SK-N-SH (cell line): ENCODE measurements around the gene LYPD8. TPM values are rescaled to one million over a fixed set of nuclear protein-coding genes. Genes with fewer than 3 reads are reported as not detected.

Experiments used
- CTCF ChIA-PET: fragments of 300-600, 350-600 bp; formaldehyde crosslinking; extraction: SDS; loops from one replicate; lab custom pipeline; 2021; lab: Yijun Ruan, JAX
- POLR2A ChIA-PET: fragments of 350-600 bp; sonication (Branson Sonifier 250); formaldehyde crosslinking; extraction: SDS; loops from one replicate; lab custom pipeline; 2020; ENCODE audit warnings: antibody characterized with exemption, inconsistent platforms; lab: Yijun Ruan, JAX
- DNase-seq: peaks from one replicate; pipeline ENCODE4 v3.0.0; 2012
- H2AFZ ChIP-seq: fragments of 200-600 bp; sonication (generic); 2 replicates; pipeline ENCODE4 v1.8.1; 2016; ENCODE audit warnings: antibody characterized with exemption, mild to moderate bottlenecking, low read depth
- H3F3A ChIP-seq: fragments of 200-600 bp; sonication (generic); replicated peaks from 2 replicates; pipeline ENCODE3; 2016; ENCODE audit warnings: antibody characterized with exemption, mild to moderate bottlenecking; ENCODE audit not compliant: insufficient read depth
- H3K27ac ChIP-seq, 2 experiments: fragments of 200-500 bp in 1 of 2; fragments of 200-600 bp in 1 of 2; sonication (Bioruptor generic) in 1 of 2; sonication (generic), shearing (Covaris generic) in 1 of 2; 2 replicates each; pipeline versions ENCODE4 v1.5.1 to v1.6.1; 2014 to 2016; ENCODE audit warnings: low read depth in 2 of 2, inconsistent platforms in 1 of 2, low read length in 1 of 2, mild to moderate bottlenecking in 1 of 2, mixed read lengths in 1 of 2
- H3K27me3 ChIP-seq: fragments of 200-600 bp; sonication (generic), shearing (Covaris generic); 2 replicates; pipeline ENCODE4 v1.6.1; 2016; ENCODE audit warnings: mixed run types; ENCODE audit not compliant: insufficient read depth
- H3K36me3 ChIP-seq, 2 experiments: fragments of 200-500 bp in 1 of 2; fragments of 200-600 bp in 1 of 2; sonication (Bioruptor generic) in 1 of 2; sonication (generic) in 1 of 2; replicated peaks in 1 of 2; 2 replicates each; pipeline versions ENCODE3 to v1.5.1; 2014 to 2016; ENCODE audit warnings: low read length in 1 of 2, mild to moderate bottlenecking in 1 of 2; ENCODE audit not compliant: insufficient read depth in 2 of 2, control insufficient read depth in 1 of 2
- H3K4me1 ChIP-seq, 2 experiments: fragments of 200-500 bp in 1 of 2; fragments of 200-600 bp in 1 of 2; sonication (Bioruptor generic) in 1 of 2; sonication (generic), shearing (Covaris generic) in 1 of 2; 2 replicates each; pipeline versions ENCODE4 v1.5.1 to v1.6.1; 2014 to 2016; ENCODE audit warnings: low read depth in 1 of 2, low read length in 1 of 2, mixed run types in 1 of 2; ENCODE audit not compliant: insufficient read depth in 2 of 2, control insufficient read depth in 1 of 2
- H3K4me2 ChIP-seq: fragments of 200-600 bp; sonication (generic), shearing (Covaris generic); 2 replicates; pipeline ENCODE4 v1.6.1; 2017; ENCODE audit warnings: mixed run types
- H3K4me3 ChIP-seq, 2 experiments: fragments of 200-500 bp in 1 of 2; fragments of 200-600 bp in 1 of 2; sonication (Bioruptor generic) in 1 of 2; sonication (generic), shearing (Covaris generic) in 1 of 2; 2 replicates each; pipeline versions ENCODE4 v1.5.1 to v1.8.1; 2014 to 2016; ENCODE audit warnings: low read depth in 2 of 2, inconsistent platforms in 1 of 2, low read length in 1 of 2, mild to moderate bottlenecking in 1 of 2, mixed read lengths in 1 of 2, moderate library complexity in 1 of 2
- H3K79me2 ChIP-seq: fragments of 200-600 bp; sonication (generic); 2 replicates; pipeline ENCODE4 v1.8.1; 2017; ENCODE audit warnings: mild to moderate bottlenecking; ENCODE audit not compliant: insufficient read depth
- H3K9ac ChIP-seq: fragments of 200-600 bp; sonication (generic); 2 replicates; pipeline ENCODE4 v1.6.1; 2017; ENCODE audit warnings: mixed run types
- H3K9me2 ChIP-seq: fragments of 200-600 bp; sonication (generic); 2 replicates; pipeline ENCODE4 v1.6.1; 2017; ENCODE audit warnings: mixed run types
- H3K9me3 ChIP-seq: fragments of 200-600 bp; sonication (generic); 2 replicates; pipeline ENCODE4 v1.6.1; 2017; ENCODE audit warnings: mixed run types, mild to moderate bottlenecking, moderate library complexity
- H4K20me1 ChIP-seq: fragments of 200-600 bp; sonication (generic); 2 replicates; pipeline ENCODE4 v1.6.1; 2017; ENCODE audit warnings: mild to moderate bottlenecking, mixed run types; ENCODE audit not compliant: insufficient read depth
- CHD2 ChIP-seq: fragments of 150-350 bp; IDR thresholded peaks from 2 replicates; pipeline ENCODE4 v1.6.1; 2018; ENCODE audit warnings: low read length; ENCODE audit not compliant: partially characterized antibody
- ELF1 ChIP-seq: IDR thresholded peaks from 2 replicates; pipeline ENCODE4 v1.4.0; 2012
- FOSL2 ChIP-seq: IDR thresholded peaks from 2 replicates; pipeline ENCODE4 v1.4.0; 2012; ENCODE audit warnings: low read depth, mild to moderate bottlenecking, moderate library complexity, borderline replicate concordance
- FOXJ3 ChIP-seq: sonication (generic); formaldehyde crosslinking; IDR thresholded peaks from 2 replicates; pipeline ENCODE4 v1.5.1; 2020; ENCODE audit warnings: mild to moderate bottlenecking, missing genetic modification reagents
- FOXM1 ChIP-seq: IDR thresholded peaks from 2 replicates; pipeline ENCODE4 v1.4.0; 2012; ENCODE audit warnings: low read depth, mild to moderate bottlenecking
- IRF3 ChIP-seq: fragments of 150-350 bp; IDR thresholded peaks from 2 replicates; pipeline ENCODE4 v1.6.1; 2016; ENCODE audit warnings: mild to moderate bottlenecking, low read depth, low read length
- JUND ChIP-seq: IDR thresholded peaks from 2 replicates; pipeline ENCODE4 v1.4.0; 2012
- MAX ChIP-seq: IDR thresholded peaks from 2 replicates; pipeline ENCODE4 v1.4.0; 2012; ENCODE audit warnings: low read depth
- MEF2A ChIP-seq: IDR thresholded peaks from 2 replicates; pipeline ENCODE4 v1.4.0; 2012; ENCODE audit warnings: low read depth, borderline replicate concordance
- MXI1 ChIP-seq: IDR thresholded peaks from 2 replicates; pipeline ENCODE4 v1.6.1; 2012; ENCODE audit warnings: mild to moderate bottlenecking, low read depth, low read length, improper control_type of control experiment
- NRF1 ChIP-seq: IDR thresholded peaks from 2 replicates; pipeline ENCODE4 v1.6.1; 2012; ENCODE audit warnings: low read depth, mild to moderate bottlenecking, low read length
- POLR2AphosphoS5 ChIP-seq: IDR thresholded peaks from 2 replicates; pipeline ENCODE4 v1.6.1; 2012; ENCODE audit warnings: low read depth, low read length
- RAD21 ChIP-seq: IDR thresholded peaks from 2 replicates; pipeline ENCODE4 v1.6.1; 2012; ENCODE audit warnings: mild to moderate bottlenecking, low read length
- REST ChIP-seq: IDR thresholded peaks from 2 replicates; pipeline ENCODE4 v1.6.1; 2012; ENCODE audit warnings: mild to moderate bottlenecking, low read depth, low read length, moderate library complexity
- RFX5 ChIP-seq: IDR thresholded peaks from 2 replicates; pipeline ENCODE4 v1.6.1; 2012; ENCODE audit warnings: mild to moderate bottlenecking, improper control_type of control experiment, low read length
- RXRA ChIP-seq: IDR thresholded peaks from 2 replicates; pipeline ENCODE4 v1.4.0; 2012; ENCODE audit warnings: low read depth, mild to moderate bottlenecking, borderline replicate concordance
- SMC3 ChIP-seq: IDR thresholded peaks from 2 replicates; pipeline ENCODE4 v1.6.1; 2012; ENCODE audit warnings: low read depth, low read length, improper control_type of control experiment
- TEAD4 ChIP-seq: IDR thresholded peaks from 2 replicates; pipeline ENCODE4 v1.4.0; 2012; ENCODE audit warnings: mild to moderate bottlenecking, borderline replicate concordance; ENCODE audit not compliant: insufficient read depth
- USF2 ChIP-seq: fragments of 150-350 bp; IDR thresholded peaks from 2 replicates; pipeline ENCODE4 v1.6.1; 2017; ENCODE audit warnings: antibody characterized with exemption, low read length, low read depth, borderline replicate concordance
- YY1 ChIP-seq: IDR thresholded peaks from 2 replicates; pipeline ENCODE4 v1.4.0; 2012; ENCODE audit warnings: low read depth, mild to moderate bottlenecking
- ZBTB33 ChIP-seq: IDR thresholded peaks from 2 replicates; pipeline ENCODE4 v1.4.0; 2012; ENCODE audit warnings: low read depth, borderline replicate concordance
- WGBS: methylation state at CpG from one replicate; pipeline ENCODE4 v1.1.6; 2017; ENCODE audit warnings: low lambda C conversion rate; 5-methylcytosine and 5-hydroxymethylcytosine counted together
- polyA plus RNA-seq, 3 experiments: library from polyadenylated mRNA; depleted of rRNA; stranded (reverse); fragments of >200 nt; gene quantifications; 2 replicates each; pipeline ENCODE4 v1.2.3, GENCODE V29; 2012

Gene LYPD8
- polyA plus RNA-seq, 1 of the 3 experiments (the other 2 are of a cell fraction), result 1.5 TPM

GRCh38 chr1:248759644-248760043 is 4.1 kb upstream of the LYPD8 start:
- Histone ChIP-seq H3K9me3 (no peaks in the 10 kb centered on the region), H3F3A (no peaks in the 10 kb centered on the region), H3K79me2 (no peaks in the 10 kb centered on the region), H3K4me1 (no peaks in the 10 kb centered on the region), H3K4me3 (no peak overlapping the region), H3K4me2 (no peak overlapping the region), H3K27ac (no peak overlapping the region), H4K20me1 (no peaks in the 10 kb centered on the region), H2AFZ (no peak overlapping the region), H3K36me3 (no peaks in the 10 kb centered on the region), H3K9ac (no peak overlapping the region)
- DNase-seq, result no peak
- 4% methylated on average over 3 of the region's 3 CpGs for WGBS
- ChIA-PET POLR2A (no interaction called here), CTCF (interaction anchor here (2.4 kb wide), 1 partner anchor 47 kb away, joined by 8 read pairs; no protein-coding TSS in a partner anchor)
- no peak for TF ChIP-seq MXI1
- TF ChIP-seq POLR2AphosphoS5, result no peak
- no peak for TF ChIP-seq FOXM1
- no peak for TF ChIP-seq RFX5
- TF ChIP-seq FOXJ3, result no peak
- TF ChIP-seq SMC3, result no peak
- TF ChIP-seq CHD2, result no peak
- TF ChIP-seq FOSL2, result no peak
- TF ChIP-seq RXRA, result no peak
- TF ChIP-seq ELF1, result no peak
- TF ChIP-seq JUND, result no peak
- no peak for TF ChIP-seq MEF2A
- TF ChIP-seq RAD21, result no peak
- TF ChIP-seq MAX, result no peak
- TF ChIP-seq ZBTB33, result no peak
- TF ChIP-seq, all 33 proteins: peak for 0
- Histone ChIP-seq H3K9me2 (no peaks in the 10 kb centered on the region), H3K27me3 (no peaks in the 10 kb centered on the region)

GRCh38 chr1:248758352-248758751 is 2.8 kb upstream of the LYPD8 start:
- no peaks in the 10 kb centered on the region for H3K9me2 ChIP-seq
- H3K27ac ChIP-seq, result no peak overlapping the region
- no peak overlapping the region for H3K4me3 ChIP-seq
- H3K9ac ChIP-seq, result no peak overlapping the region
- POLR2A ChIA-PET, result no interaction called here
- H3F3A ChIP-seq, result peaks cover 4% of the 10 kb centered on the region
- H2AFZ ChIP-seq, result no peak overlapping the region
- DNase-seq, result no peak
- H3K36me3 ChIP-seq, result no peaks in the 10 kb centered on the region
- H4K20me1 ChIP-seq, result no peaks in the 10 kb centered on the region
- WGBS, result 18% methylated on average over 5 of the region's 9 CpGs
- no peaks in the 10 kb centered on the region for H3K4me1 ChIP-seq
- H3K79me2 ChIP-seq, result no peaks in the 10 kb centered on the region
- H3K4me2 ChIP-seq, result no peak overlapping the region
- H3K27me3 ChIP-seq, result no peaks in the 10 kb centered on the region
- no peaks in the 10 kb centered on the region for H3K9me3 ChIP-seq
- CTCF ChIA-PET, result interaction anchor here (0.8 to 2.4 kb wide), 2 partner anchors 20 to 48 kb away, joined by 3 to 8 read pairs; no protein-coding TSS in a partner anchor
- TF ChIP-seq CHD2, result no peak
- TF ChIP-seq REST, result no peak
- TF ChIP-seq IRF3, result no peak
- no peak for TF ChIP-seq YY1
- no peak for TF ChIP-seq TEAD4
- no peak for TF ChIP-seq NRF1
- TF ChIP-seq USF2, result no peak
